AG10803 (cell line): ENCODE measurements around the gene WNT11.

Source experiments
- DNase-seq: peaks from one replicate; pipeline ENCODE4 v3.0.0; 2010; ENCODE audit warnings: low read depth
- H3K4me3 ChIP-seq: 2 replicates; pipeline ENCODE4 v1.5.1; 2011; ENCODE audit warnings: mild to moderate bottlenecking, low read length, control low read depth
- CTCF ChIP-seq: conservative IDR thresholded peaks from 2 replicates; pipeline ENCODE4 v1.5.1; 2011; ENCODE audit warnings: mild to moderate bottlenecking, low read length, control low read depth, inconsistent platforms

The WNT11 gene

GRCh38 chr11:76218449-76219178, 12.3 kb upstream of the WNT11 start:
- no peak for TF ChIP-seq CTCF
- no peak overlapping the region for H3K4me3 ChIP-seq
- DNase-seq: no peak

GRCh38 chr11:76217653-76218160, 11.4 kb upstream of the WNT11 start:
- TF ChIP-seq CTCF: no peak
- DNase-seq: no peak
- H3K4me3 ChIP-seq: no peak overlapping the region

- peak; percentile 12 for DNase-seq
- H3K4me3 ChIP-seq: no peak overlapping the region
- no peak for TF ChIP-seq CTCF
Observed at GRCh38 chr11:76216536-76217325, 10.4 kb upstream of the WNT11 start.

- no peak overlapping the region for H3K4me3 ChIP-seq
- no peak for TF ChIP-seq CTCF
- DNase-seq: peak; percentile 71
Observed at GRCh38 chr11:76215941-76216340, 9.6 kb upstream of the WNT11 start.

- no peak overlapping the region for H3K4me3 ChIP-seq
- TF ChIP-seq CTCF: no peak; the same call in 1 of the 2 replicates
- no peak for DNase-seq
Observed at GRCh38 chr11:76214968-76215548, 8.8 kb upstream of the WNT11 start.

GRCh38 chr11:76214186-76214585, 7.9 kb upstream of the WNT11 start:
- no peak for DNase-seq
- H3K4me3 ChIP-seq: no peak overlapping the region
- TF ChIP-seq CTCF: no peak
